ENCODE measurements around the gene RPS6KA3.

DNA sequence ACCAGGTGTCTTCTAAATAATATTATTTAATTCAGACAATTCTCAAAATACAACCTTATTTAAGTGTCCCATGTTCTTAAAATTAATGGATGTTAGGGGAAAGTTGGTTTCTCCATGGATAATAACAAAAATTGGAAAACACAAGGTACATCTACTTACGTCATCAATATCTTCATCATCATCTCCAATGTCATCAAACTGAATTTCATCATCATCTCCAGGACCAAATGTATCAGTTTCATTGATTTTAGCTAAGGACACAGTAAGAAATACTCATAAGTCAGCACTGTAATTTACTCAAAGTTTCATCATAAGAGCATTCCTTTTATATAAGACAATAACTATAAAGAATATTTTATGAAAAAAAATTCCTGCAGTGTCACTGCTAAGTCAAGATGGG, 136.4 kb downstream of the RPS6KA3 start:
- TF ChIP-seq, protein P1, sequence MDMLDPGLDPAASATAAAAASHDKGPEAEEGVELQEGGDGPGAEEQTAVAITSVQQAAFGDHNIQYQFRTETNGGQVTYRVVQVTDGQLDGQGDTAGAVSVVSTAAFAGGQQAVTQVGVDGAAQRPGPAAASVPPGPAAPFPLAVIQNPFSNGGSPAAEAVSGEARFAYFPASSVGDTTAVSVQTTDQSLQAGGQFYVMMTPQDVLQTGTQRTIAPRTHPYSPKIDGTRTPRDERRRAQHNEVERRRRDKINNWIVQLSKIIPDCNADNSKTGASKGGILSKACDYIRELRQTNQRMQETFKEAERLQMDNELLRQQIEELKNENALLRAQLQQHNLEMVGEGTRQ (IDR thresholded peaks at IDR 0.05; ENCODE audit: borderline replicate concordance, low read depth, low read length), result no peak
- TF ChIP-seq, protein P2, sequence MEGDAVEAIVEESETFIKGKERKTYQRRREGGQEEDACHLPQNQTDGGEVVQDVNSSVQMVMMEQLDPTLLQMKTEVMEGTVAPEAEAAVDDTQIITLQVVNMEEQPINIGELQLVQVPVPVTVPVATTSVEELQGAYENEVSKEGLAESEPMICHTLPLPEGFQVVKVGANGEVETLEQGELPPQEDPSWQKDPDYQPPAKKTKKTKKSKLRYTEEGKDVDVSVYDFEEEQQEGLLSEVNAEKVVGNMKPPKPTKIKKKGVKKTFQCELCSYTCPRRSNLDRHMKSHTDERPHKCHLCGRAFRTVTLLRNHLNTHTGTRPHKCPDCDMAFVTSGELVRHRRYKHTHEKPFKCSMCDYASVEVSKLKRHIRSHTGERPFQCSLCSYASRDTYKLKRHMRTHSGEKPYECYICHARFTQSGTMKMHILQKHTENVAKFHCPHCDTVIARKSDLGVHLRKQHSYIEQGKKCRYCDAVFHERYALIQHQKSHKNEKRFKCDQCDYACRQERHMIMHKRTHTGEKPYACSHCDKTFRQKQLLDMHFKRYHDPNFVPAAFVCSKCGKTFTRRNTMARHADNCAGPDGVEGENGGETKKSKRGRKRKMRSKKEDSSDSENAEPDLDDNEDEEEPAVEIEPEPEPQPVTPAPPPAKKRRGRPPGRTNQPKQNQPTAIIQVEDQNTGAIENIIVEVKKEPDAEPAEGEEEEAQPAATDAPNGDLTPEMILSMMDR (IDR thresholded peaks at IDR 0.05), result no peak
- no peak for TF ChIP-seq POLR2AphosphoS5 (IDR thresholded peaks at IDR 0.05; ENCODE audit: low read depth, low read length)
- no peak for TF ChIP-seq TEAD4 (IDR thresholded peaks at IDR 0.05; ENCODE audit: borderline replicate concordance, insufficient read depth)
- no peak for TF ChIP-seq RFX5 (IDR thresholded peaks at IDR 0.05; ENCODE audit: low read length)
- TF ChIP-seq EP300 (IDR thresholded peaks at IDR 0.05; ENCODE audit: borderline replicate concordance in 1 of 2, low read depth in 1 of 2, low read length in 1 of 2), result no peak
- no peak for TF ChIP-seq ELF1 (IDR thresholded peaks at IDR 0.05)
- no peak for TF ChIP-seq FOSL2 (IDR thresholded peaks at IDR 0.05; ENCODE audit: borderline replicate concordance, low read depth)
- TF ChIP-seq, protein P3, sequence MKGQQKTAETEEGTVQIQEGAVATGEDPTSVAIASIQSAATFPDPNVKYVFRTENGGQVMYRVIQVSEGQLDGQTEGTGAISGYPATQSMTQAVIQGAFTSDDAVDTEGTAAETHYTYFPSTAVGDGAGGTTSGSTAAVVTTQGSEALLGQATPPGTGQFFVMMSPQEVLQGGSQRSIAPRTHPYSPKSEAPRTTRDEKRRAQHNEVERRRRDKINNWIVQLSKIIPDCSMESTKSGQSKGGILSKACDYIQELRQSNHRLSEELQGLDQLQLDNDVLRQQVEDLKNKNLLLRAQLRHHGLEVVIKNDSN (IDR thresholded peaks at IDR 0.05; ENCODE audit: borderline replicate concordance, low read depth), result no peak
- TF ChIP-seq RCOR1 (IDR thresholded peaks at IDR 0.05; ENCODE audit: low read length), result no peak
- no peak for TF ChIP-seq FOXJ3 (CRISPR knock-in tag; IDR thresholded peaks at IDR 0.05)
- TF ChIP-seq, protein P4, sequence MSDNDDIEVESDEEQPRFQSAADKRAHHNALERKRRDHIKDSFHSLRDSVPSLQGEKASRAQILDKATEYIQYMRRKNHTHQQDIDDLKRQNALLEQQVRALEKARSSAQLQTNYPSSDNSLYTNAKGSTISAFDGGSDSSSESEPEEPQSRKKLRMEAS (IDR thresholded peaks at IDR 0.05; ENCODE audit: low read depth), result no peak
- no peak for TF ChIP-seq CHD2 (IDR thresholded peaks at IDR 0.05; ENCODE audit: low read length, partially characterized antibody)
- no peak for TF ChIP-seq TCF12 (IDR thresholded peaks at IDR 0.05)

All from SK-N-SH (cell line).